Subcutaneous adipose tissue (tissue), 4 donors: Measurements from ENCODE around the gene GPR15. TPM values are rescaled to one million over a fixed set of nuclear protein-coding genes. Genes with fewer than 3 reads are reported as not detected.

Experiments
- CTCF ChIP-seq: fragments of 450-650 bp; IDR thresholded peaks from one replicate; pipeline ENCODE4 v1.5.1; 2016; ENCODE audit warnings: low read depth, mild to moderate bottlenecking, control low read depth, antibody characterized with exemption, moderate library complexity
- small RNA-seq: library from RNA; depleted of rRNA; stranded (forward); fragments of <200 nt; gene quantifications from one replicate; pipeline ENCODE3, GENCODE V24; 2016
- total RNA-seq, 4 donors: library from RNA; depleted of rRNA; stranded (reverse); fragments of >200 nt; gene quantifications; one replicate each; pipeline ENCODE4 v1.1.0, GENCODE V29; 2016

The GPR15 gene
- total RNA-seq, 4 donors from 2014 or later = 1.3 TPM; not detected in 3

GRCh38 chr3:98580401-98581386 lies 48.9 kb downstream of the GPR15 start:
- TF ChIP-seq CTCF = no peak

GRCh38 chr3:98581474-98581873 lies 49.7 kb downstream of the GPR15 start:
- no peak for TF ChIP-seq CTCF

GRCh38 chr3:98582042-98582441 lies 50.3 kb downstream of the GPR15 start:
- TF ChIP-seq CTCF = no peak

GRCh38 chr3:98583766-98584165 lies 52.0 kb downstream of the GPR15 start:
- TF ChIP-seq CTCF = no peak

Small RNAs within 50 kb of the gene (small RNA-seq; reads per million reads assigned to genes)
- gene RPL38P4 = not detected

Other genes with a start within 250 kb of the GPR15 start
- gene OR5H2, start 249.5 kb upstream of the GPR15 start, total RNA-seq = not detected
- not detected for gene OR5K4, start 178.1 kb upstream of the GPR15 start, total RNA-seq
- gene OR5K3, start 141.3 kb upstream of the GPR15 start, total RNA-seq = not detected
- not detected for gene OR5K1, start 68.8 kb upstream of the GPR15 start, total RNA-seq
- not detected for gene OR5K2, start 34.3 kb upstream of the GPR15 start, total RNA-seq
- 100 to 1,000 TPM in 3 of 4 donors, 10 to 100 TPM in 1; 68.8 to 152 (median 114) TPM for gene CLDND1, start 9.1 kb upstream of the GPR15 start, total RNA-seq
- gene CPOX, start 61.6 kb downstream of the GPR15 start, total RNA-seq = 10 to 100 TPM; 10.8 to 33.2 (median 16.2) TPM
- gene ST3GAL6, start 231.4 kb downstream of the GPR15 start, total RNA-seq = 10 to 100 TPM; 25.3 to 49.9 (median 37.3) TPM